Caco-2 (cell line): ENCODE results near the gene ATRAID. TPM values are rescaled to one million over a fixed set of nuclear protein-coding genes. Genes with fewer than 3 reads are reported as not detected.

Experiments used
- BruUV-seq: library from RNA; stranded (reverse); fragments of 400-500 nt; replicated peaks from 2 replicates; lab custom pipeline; 2021; lab: Mats Ljungman, UMichigan
- CTCF ChIA-PET: fragments of 300-600 bp; sonication (Branson Sonifier 250); formaldehyde crosslinking; loops from one replicate; lab custom pipeline; 2022; ENCODE audit warnings: antibody characterized with exemption; lab: Charles Lee
- POLR2A ChIA-PET: fragments of 300-600 bp; sonication (Branson Sonifier 250); formaldehyde crosslinking; loops from one replicate; lab custom pipeline; 2022; ENCODE audit warnings: antibody characterized with exemption; lab: Charles Lee
- DNase-seq, 2 experiments: peaks; one replicate each; pipeline versions ENCODE4 v3.0.0 to v3.0.0-alpha.2; 2020 to 2022
- H3K27me3 ChIP-seq: replicated peaks from 2 replicates; pipeline ENCODE4 v1.6.0; 2011; ENCODE audit warnings: low read length; ENCODE audit not compliant: control insufficient read depth, insufficient read depth
- H3K36me3 ChIP-seq: 2 replicates; pipeline ENCODE4 v1.5.1; 2011; ENCODE audit warnings: low read length; ENCODE audit not compliant: control insufficient read depth, insufficient read depth
- H3K4me1 ChIP-seq: fragments of 250-450 bp; sonication (Bioruptor Pico); 2 replicates; pipeline ENCODE4 v1.5.1; 2020; ENCODE audit warnings: mild to moderate bottlenecking
- H3K4me3 ChIP-seq: 2 replicates; pipeline ENCODE4 v1.5.1; 2011; ENCODE audit warnings: low read depth, mild to moderate bottlenecking, control low read depth, low read length
- H3K9me3 ChIP-seq: fragments of 250-450 bp; sonication (Bioruptor Pico); 2 replicates; pipeline ENCODE4 v1.5.1; 2020; ENCODE audit warnings: mild to moderate bottlenecking, moderate library complexity
- H3K27ac Mint-ChIP-seq: one replicate; pipeline ENCODE4 v1.8.0; 2022; ENCODE audit warnings: mixed read lengths; ENCODE audit not compliant: unreplicated experiment
- H3K27me3 Mint-ChIP-seq: one replicate; pipeline ENCODE4 v1.8.0; 2022; ENCODE audit warnings: mixed read lengths; ENCODE audit not compliant: insufficient read depth, unreplicated experiment
- H3K36me3 Mint-ChIP-seq: one replicate; pipeline ENCODE4 v1.8.0; 2022; ENCODE audit warnings: mild to moderate bottlenecking, mixed read lengths; ENCODE audit not compliant: insufficient read depth, unreplicated experiment
- H3K4me1 Mint-ChIP-seq: one replicate; pipeline ENCODE4 v1.8.0; 2022; ENCODE audit warnings: low read depth, mixed read lengths; ENCODE audit not compliant: unreplicated experiment
- H3K4me3 Mint-ChIP-seq: one replicate; pipeline ENCODE4 v1.8.0; 2022; ENCODE audit warnings: mild to moderate bottlenecking, moderate library complexity, mixed read lengths; ENCODE audit not compliant: unreplicated experiment
- H3K9me3 Mint-ChIP-seq: one replicate; pipeline ENCODE4 v1.8.0; 2022; ENCODE audit warnings: mixed read lengths; ENCODE audit not compliant: unreplicated experiment
- intact Hi-C: fragments of 100-400 bp; cut with micrococcal nuclease; formaldehyde crosslinking; loops from one replicate; pipeline ENCODE4 v1.10.0; 2022; ENCODE audit not compliant: unreplicated experiment
- total RNA-seq: library from RNA; stranded (reverse); gene quantifications from 2 replicates; pipeline ENCODE4 v1.2.3, GENCODE V29; 2022
- TF ChIP-seq, protein P1 (sequence below), 2 experiments: fragments of 200-600 bp in 1 of 2; IDR thresholded peaks; 1 replicate in 1 of 2; 2 replicates in 1 of 2; pipeline versions ENCODE4 v1.5.1 to v1.8.0; 2011 to 2022; ENCODE audit warnings: antibody characterized with exemption in 1 of 2, control low read depth in 1 of 2, inconsistent platforms in 1 of 2, low read depth in 1 of 2, low read length in 1 of 2, mild to moderate bottlenecking in 1 of 2, moderate library complexity in 1 of 2; ENCODE audit not compliant: insufficient read depth in 1 of 2, severe bottlenecking in 1 of 2, unreplicated experiment in 1 of 2

Gene ATRAID
- total RNA-seq, 1 experiment from 2014 or later: 157 TPM

DNA sequence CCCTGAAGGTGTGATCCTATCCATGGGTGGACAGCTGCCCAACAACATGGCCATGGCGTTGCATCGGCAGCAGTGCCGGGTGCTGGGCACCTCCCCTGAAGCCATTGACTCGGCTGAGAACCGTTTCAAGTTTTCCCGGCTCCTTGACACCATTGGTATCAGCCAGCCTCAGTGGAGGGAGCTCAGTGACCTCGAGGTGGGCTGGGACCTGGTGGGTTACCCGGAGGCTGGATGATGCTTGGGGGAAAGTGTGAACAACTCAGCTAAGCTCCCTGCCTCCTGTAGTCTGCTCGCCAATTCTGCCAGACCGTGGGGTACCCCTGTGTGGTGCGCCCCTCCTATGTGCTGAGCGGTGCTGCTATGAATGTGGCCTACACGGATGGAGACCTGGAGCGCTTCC is 21.5 kb downstream of the ATRAID start:
- Mint-ChIP-seq H3K9me3 (no peaks in the 10 kb centered on the region), H3K4me3 (no peak overlapping the region), H3K27me3 (no peaks in the 10 kb centered on the region), H3K4me1 (no peaks in the 10 kb centered on the region), H3K27ac (no peak overlapping the region), H3K36me3 (peaks cover 88% of the 10 kb centered on the region)
- TF ChIP-seq, protein P1, sequence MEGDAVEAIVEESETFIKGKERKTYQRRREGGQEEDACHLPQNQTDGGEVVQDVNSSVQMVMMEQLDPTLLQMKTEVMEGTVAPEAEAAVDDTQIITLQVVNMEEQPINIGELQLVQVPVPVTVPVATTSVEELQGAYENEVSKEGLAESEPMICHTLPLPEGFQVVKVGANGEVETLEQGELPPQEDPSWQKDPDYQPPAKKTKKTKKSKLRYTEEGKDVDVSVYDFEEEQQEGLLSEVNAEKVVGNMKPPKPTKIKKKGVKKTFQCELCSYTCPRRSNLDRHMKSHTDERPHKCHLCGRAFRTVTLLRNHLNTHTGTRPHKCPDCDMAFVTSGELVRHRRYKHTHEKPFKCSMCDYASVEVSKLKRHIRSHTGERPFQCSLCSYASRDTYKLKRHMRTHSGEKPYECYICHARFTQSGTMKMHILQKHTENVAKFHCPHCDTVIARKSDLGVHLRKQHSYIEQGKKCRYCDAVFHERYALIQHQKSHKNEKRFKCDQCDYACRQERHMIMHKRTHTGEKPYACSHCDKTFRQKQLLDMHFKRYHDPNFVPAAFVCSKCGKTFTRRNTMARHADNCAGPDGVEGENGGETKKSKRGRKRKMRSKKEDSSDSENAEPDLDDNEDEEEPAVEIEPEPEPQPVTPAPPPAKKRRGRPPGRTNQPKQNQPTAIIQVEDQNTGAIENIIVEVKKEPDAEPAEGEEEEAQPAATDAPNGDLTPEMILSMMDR (IDR thresholded peaks at IDR 0.05; ENCODE audit: insufficient read depth in 1 of 2, low read depth in 1 of 2, low read length in 1 of 2, severe bottlenecking in 1 of 2, unreplicated experiment in 1 of 2): no peak
- intact Hi-C loops: no loop called here
- Histone ChIP-seq H3K4me1 (no peaks in the 10 kb centered on the region), H3K27me3 (no peaks in the 10 kb centered on the region), H3K9me3 (no peaks in the 10 kb centered on the region), H3K36me3 (peaks cover 19% of the 10 kb centered on the region), H3K4me3 (no peak overlapping the region)
- ChIA-PET POLR2A (no interaction called here), CTCF (no interaction called here)
- no peak for DNase-seq
- BruUV-seq: TSS peak; percentile 31

DNA sequence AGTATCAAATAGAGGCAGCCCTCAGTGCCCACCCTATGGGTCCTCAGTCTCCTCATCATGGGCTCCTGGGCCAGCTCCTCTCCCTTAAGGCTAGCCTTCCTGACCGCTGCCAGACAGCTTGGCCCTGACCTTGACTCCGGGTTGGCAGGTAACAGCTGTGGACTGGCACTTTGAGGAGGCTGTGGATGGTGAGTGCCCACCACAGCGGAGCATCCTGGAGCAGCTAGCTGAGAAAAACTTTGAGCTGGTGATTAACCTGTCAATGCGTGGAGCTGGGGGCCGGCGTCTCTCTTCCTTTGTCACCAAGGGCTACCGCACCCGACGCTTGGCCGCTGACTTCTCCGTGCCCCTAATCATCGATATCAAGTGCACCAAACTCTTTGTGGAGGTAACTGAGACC is 24.3 kb downstream of the ATRAID start:
- Mint-ChIP-seq H3K27ac (no peak overlapping the region), H3K9me3 (no peaks in the 10 kb centered on the region), H3K4me1 (no peaks in the 10 kb centered on the region), H3K4me3 (no peak overlapping the region), H3K27me3 (no peaks in the 10 kb centered on the region), H3K36me3 (peaks cover 88% of the 10 kb centered on the region)
- intact Hi-C loops: no loop called here
- no peak for DNase-seq
- POLR2A ChIA-PET: no interaction called here
- TF ChIP-seq, protein P1 (IDR thresholded peaks at IDR 0.05; ENCODE audit: insufficient read depth in 1 of 2, low read depth in 1 of 2, low read length in 1 of 2, severe bottlenecking in 1 of 2, unreplicated experiment in 1 of 2): no peak
- BruUV-seq: no TSS peak
- no peaks in the 10 kb centered on the region for H3K4me1 ChIP-seq
- CTCF ChIA-PET: interaction anchor here (0.6 kb wide), 1 partner anchor 468 kb away, joined by 4 read pairs; no protein-coding TSS in a partner anchor
- no peak overlapping the region for H3K4me3 ChIP-seq
- no peaks in the 10 kb centered on the region for H3K27me3 ChIP-seq
- H3K9me3 ChIP-seq: no peaks in the 10 kb centered on the region
- H3K36me3 ChIP-seq: peaks cover 19% of the 10 kb centered on the region

DNA sequence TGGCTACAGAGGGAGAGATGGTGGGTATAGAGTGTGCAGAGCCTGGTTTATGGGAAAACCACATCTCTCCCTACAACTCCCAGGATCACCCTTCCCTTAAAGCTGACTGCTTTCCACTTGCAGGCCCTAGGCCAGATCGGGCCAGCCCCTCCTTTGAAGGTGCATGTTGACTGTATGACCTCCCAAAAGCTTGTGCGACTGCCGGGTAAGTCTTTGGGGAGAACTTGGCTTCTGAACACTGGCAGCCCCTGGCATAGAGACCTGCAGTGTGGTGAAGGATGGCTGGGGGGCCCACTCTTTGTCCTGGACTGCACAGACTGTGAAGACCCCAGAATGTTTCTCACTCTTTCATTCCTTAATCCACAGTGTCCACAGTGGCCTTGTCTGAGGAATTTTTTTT is 24.8 kb downstream of the ATRAID start:
- Histone ChIP-seq H3K36me3 (peaks cover 18% of the 10 kb centered on the region), H3K9me3 (no peaks in the 10 kb centered on the region), H3K27me3 (no peaks in the 10 kb centered on the region), H3K4me1 (no peaks in the 10 kb centered on the region), H3K4me3 (no peak overlapping the region)
- DNase-seq: peak in 1 of 2 experiments; percentile 22
- no peak overlapping the region for H3K27ac Mint-ChIP-seq
- no TSS peak for BruUV-seq
- ChIA-PET CTCF (no interaction called here), POLR2A (no interaction called here)
- H3K4me1 Mint-ChIP-seq: no peaks in the 10 kb centered on the region
- intact Hi-C loops: no loop called here
- no peaks in the 10 kb centered on the region for H3K27me3 Mint-ChIP-seq
- H3K4me3 Mint-ChIP-seq: no peak overlapping the region
- H3K36me3 Mint-ChIP-seq: peaks cover 86% of the 10 kb centered on the region
- no peaks in the 10 kb centered on the region for H3K9me3 Mint-ChIP-seq
- TF ChIP-seq, protein P1 (IDR thresholded peaks at IDR 0.05; ENCODE audit: insufficient read depth in 1 of 2, low read depth in 1 of 2, low read length in 1 of 2, severe bottlenecking in 1 of 2, unreplicated experiment in 1 of 2): no peak
